ENCODE measurements around the gene PCSK1N.
A peak's percentile ranks its signal among the peaks of the same experiment; 100 is the strongest.

PCSK1N gene

GRCh38 chrX:48798318-48798717 is 37.1 kb downstream of the PCSK1N start:
- H3K4me3 ChIP-seq (ENCODE audit: control insufficient read depth, low read depth, low read length) = no peak overlapping the region
- TF ChIP-seq CTCF (IDR thresholded peaks at IDR 0.05; ENCODE audit: control insufficient read depth, insufficient read depth, low read depth, low read length, missing control alignments) = no peak
- no peak for DNase-seq (ENCODE audit: low read depth)

DNA sequence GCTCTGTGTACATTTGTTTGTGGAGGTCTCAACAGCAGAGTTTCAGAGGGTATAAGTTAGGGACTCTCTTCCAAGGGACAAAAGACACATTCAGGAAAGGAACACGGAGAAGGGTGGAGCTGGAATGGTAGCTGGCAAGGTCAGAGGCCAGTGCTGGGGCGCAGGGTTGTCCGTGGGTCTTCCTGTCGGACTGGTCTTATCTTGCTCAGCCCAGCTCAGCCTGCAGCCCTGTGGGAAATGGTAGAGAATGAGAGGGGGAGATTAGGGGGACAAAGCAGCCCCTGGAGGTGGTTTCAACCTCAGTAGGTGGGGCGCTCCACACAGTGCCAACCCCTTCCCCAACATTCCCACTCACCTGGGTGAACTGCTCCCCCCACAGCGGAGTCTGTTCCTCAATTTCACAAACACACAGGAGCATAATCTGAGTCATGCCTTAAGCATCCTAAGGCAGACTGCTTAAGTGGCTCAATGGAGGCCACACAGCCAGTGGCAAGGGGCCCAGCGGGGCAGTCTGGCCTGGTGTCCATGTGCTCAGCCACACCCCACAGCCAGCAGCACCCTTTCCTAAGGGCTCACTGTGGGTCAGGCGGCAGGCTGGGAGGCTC is 40.4 kb downstream of the PCSK1N start:
- no peak overlapping the region for H3K4me3 ChIP-seq (ENCODE audit: control insufficient read depth, low read depth, low read length)
- peak; percentile 21 for DNase-seq (ENCODE audit: low read depth)
- TF ChIP-seq CTCF (IDR thresholded peaks at IDR 0.05; ENCODE audit: control insufficient read depth, insufficient read depth, low read depth, low read length, missing control alignments) = no peak

DNA sequence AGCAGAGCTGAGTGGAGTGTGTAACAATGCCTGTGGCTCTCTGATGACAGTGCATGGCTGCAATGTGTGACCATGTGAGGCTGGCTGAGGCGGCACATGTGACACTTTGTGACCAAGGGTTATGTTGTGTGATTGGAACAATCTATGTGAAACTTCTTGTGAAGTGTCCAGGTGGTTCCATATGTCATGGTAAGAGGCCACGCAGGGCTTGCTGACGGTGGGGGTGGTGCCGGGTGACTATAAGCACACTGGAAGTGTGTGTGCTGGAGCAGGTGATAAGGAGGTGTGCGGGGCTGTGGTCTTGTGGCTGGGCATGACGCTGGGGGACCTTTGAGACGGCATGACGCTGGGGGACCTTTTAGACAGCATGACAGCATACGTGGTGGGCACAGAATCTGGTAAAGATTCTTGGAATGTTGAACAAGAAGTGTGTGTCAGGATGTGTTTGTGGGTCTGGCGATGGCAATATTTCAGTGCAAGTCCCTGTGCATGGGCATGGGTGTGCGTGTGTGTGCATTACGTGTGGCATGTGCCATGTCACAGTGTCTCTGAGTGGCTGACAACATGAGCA is 41.0 kb downstream of the PCSK1N start:
- TF ChIP-seq CTCF (IDR thresholded peaks at IDR 0.05; ENCODE audit: control insufficient read depth, insufficient read depth, low read depth, low read length, missing control alignments) = no peak
- H3K4me3 ChIP-seq (ENCODE audit: control insufficient read depth, low read depth, low read length) = no peak overlapping the region

GRCh38 chrX:48793935-48794334 is 41.5 kb downstream of the PCSK1N start:
- H3K4me3 ChIP-seq (ENCODE audit: control insufficient read depth, low read depth, low read length) = no peak overlapping the region
- TF ChIP-seq CTCF (IDR thresholded peaks at IDR 0.05; ENCODE audit: control insufficient read depth, insufficient read depth, low read depth, low read length, missing control alignments) = no peak
- no peak for DNase-seq (ENCODE audit: low read depth)

More for the DNA sequence above, 41.0 kb downstream of the PCSK1N start:
- no peak for DNase-seq (ENCODE audit: low read depth)

DNA sequence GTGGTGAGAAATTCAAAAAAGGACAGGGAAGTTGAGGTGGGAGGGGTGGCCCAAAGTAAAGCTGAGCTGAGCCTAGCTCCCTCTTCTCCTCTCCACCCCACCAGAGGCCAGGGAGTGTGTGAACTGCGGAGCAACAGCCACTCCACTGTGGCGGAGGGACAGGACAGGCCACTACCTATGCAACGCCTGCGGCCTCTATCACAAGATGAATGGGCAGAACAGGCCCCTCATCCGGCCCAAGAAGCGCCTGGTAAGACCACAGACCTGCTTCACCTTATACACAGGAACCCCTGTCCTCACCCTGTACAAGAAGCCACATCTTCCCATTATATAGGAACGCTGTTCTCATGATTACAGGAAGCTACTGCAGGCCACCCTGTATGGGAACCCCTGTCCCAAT is 43.2 kb downstream of the PCSK1N start:
- DNase-seq (ENCODE audit: low read depth) = no peak
- no peak for TF ChIP-seq CTCF (IDR thresholded peaks at IDR 0.05; ENCODE audit: control insufficient read depth, insufficient read depth, low read depth, low read length, missing control alignments)
- no peak overlapping the region for H3K4me3 ChIP-seq (ENCODE audit: control insufficient read depth, low read depth, low read length)

DNA sequence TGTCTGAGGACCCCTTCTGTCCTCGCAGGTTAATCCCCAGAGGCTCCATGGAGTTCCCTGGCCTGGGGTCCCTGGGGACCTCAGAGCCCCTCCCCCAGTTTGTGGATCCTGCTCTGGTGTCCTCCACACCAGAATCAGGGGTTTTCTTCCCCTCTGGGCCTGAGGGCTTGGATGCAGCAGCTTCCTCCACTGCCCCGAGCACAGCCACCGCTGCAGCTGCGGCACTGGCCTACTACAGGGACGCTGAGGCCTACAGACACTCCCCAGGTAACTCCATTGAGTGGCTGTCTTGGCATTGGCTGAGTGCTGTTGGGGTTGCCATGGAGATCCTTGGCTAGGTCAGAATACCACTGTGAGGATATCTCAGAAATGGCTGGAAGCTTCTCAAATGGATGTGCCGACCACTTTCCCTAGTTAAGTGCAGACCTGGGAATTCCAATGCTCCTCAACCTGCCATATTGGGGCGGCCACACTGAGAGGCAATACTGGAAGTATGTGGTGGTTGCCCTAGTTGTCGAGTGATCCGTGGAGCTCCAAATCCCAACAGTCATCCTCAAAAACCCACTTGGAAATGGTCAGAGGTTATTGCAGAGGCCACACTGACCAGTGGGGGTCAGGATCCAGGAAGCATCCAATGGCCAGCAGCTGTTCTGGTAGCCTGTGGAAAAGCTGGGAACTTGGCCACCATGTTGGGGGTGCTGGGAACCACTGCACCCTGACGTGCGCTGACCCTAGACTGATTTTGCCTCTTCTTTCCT is 44.2 kb downstream of the PCSK1N start:
- DNase-seq (ENCODE audit: low read depth) = no peak
- H3K4me3 ChIP-seq (ENCODE audit: control insufficient read depth, low read depth, low read length) = no peak overlapping the region
- TF ChIP-seq CTCF (IDR thresholded peaks at IDR 0.05; ENCODE audit: control insufficient read depth, insufficient read depth, low read depth, low read length, missing control alignments) = no peak

Data from AG09309 (cell line).